H9 (cell line): ENCODE measurements around the gene CTNNA3. TPM values are rescaled to one million over a fixed set of nuclear protein-coding genes. Genes with fewer than 3 reads are reported as not detected.

Experiments used
- DNase-seq: peaks from one replicate; pipeline ENCODE4 v3.0.0-alpha.2; 2017
- H2AFZ ChIP-seq: one replicate; pipeline ENCODE4 v1.6.1; 2013; ENCODE audit warnings: mild to moderate bottlenecking, low read length, control low read depth, moderate library complexity
- H2AK5ac ChIP-seq: 2 replicates; pipeline ENCODE4 v1.6.1; 2013; ENCODE audit warnings: low read length, control low read depth, mixed read lengths; ENCODE audit not compliant: insufficient read length
- H2BK120ac ChIP-seq: one replicate; pipeline ENCODE4 v1.6.1; 2013; ENCODE audit warnings: low read depth, mild to moderate bottlenecking, low read length, control low read depth, inconsistent platforms; ENCODE audit not compliant: poor library complexity, severe bottlenecking
- H2BK12ac ChIP-seq: 2 replicates; pipeline ENCODE4 v1.6.1; 2013; ENCODE audit warnings: low read length, control low read depth, mixed read lengths, low read depth; ENCODE audit not compliant: insufficient read length
- H2BK15ac ChIP-seq: 2 replicates; pipeline ENCODE4 v1.6.1; 2013; ENCODE audit warnings: low read depth, low read length, control low read depth
- H2BK20ac ChIP-seq: one replicate; pipeline ENCODE4 v1.6.1; 2013; ENCODE audit warnings: low read depth, mild to moderate bottlenecking, low read length, control low read depth, inconsistent platforms; ENCODE audit not compliant: poor library complexity, severe bottlenecking
- H2BK5ac ChIP-seq: 2 replicates; pipeline ENCODE4 v1.6.1; 2013; ENCODE audit warnings: low read length, control low read depth, mixed read lengths; ENCODE audit not compliant: insufficient read length
- H3K14ac ChIP-seq: 2 replicates; pipeline ENCODE4 v1.6.1; 2013; ENCODE audit warnings: low read length, control low read depth; ENCODE audit not compliant: insufficient read depth
- H3K18ac ChIP-seq: 2 replicates; pipeline ENCODE4 v1.6.1; 2013; ENCODE audit warnings: low read depth, mild to moderate bottlenecking, mixed read lengths, low read length, control low read depth; ENCODE audit not compliant: insufficient read length
- H3K23ac ChIP-seq: 2 replicates; pipeline ENCODE4 v1.6.1; 2013; ENCODE audit warnings: low read length, control low read depth, mixed read lengths, low read depth; ENCODE audit not compliant: insufficient read length
- H3K23me2 ChIP-seq: 2 replicates; pipeline ENCODE4 v1.6.1; 2013; ENCODE audit warnings: low read depth, mild to moderate bottlenecking, mixed read lengths, low read length, control low read depth; ENCODE audit not compliant: insufficient read length, poor library complexity, severe bottlenecking
- H3K27ac ChIP-seq: 2 replicates; pipeline ENCODE4 v1.5.1; 2013; ENCODE audit warnings: low read length, control low read depth, mixed read lengths, low read depth; ENCODE audit not compliant: insufficient read length
- H3K27me3 ChIP-seq: 2 replicates; pipeline ENCODE4 v1.6.1; 2013; ENCODE audit warnings: low read length, control low read depth, inconsistent platforms; ENCODE audit not compliant: insufficient read depth
- H3K4ac ChIP-seq: 2 replicates; pipeline ENCODE4 v1.6.1; 2013; ENCODE audit warnings: low read depth, mild to moderate bottlenecking, control low read depth, inconsistent platforms, low read length, moderate library complexity
- H3K4me1 ChIP-seq: 2 replicates; pipeline ENCODE4 v1.6.1; 2013; ENCODE audit warnings: low read length, control low read depth, inconsistent platforms; ENCODE audit not compliant: insufficient read depth
- H3K4me2 ChIP-seq: 2 replicates; pipeline ENCODE4 v1.6.1; 2013; ENCODE audit warnings: low read length, control low read depth, mixed read lengths; ENCODE audit not compliant: insufficient read length, insufficient read depth
- H3K56ac ChIP-seq: 2 replicates; pipeline ENCODE4 v1.6.1; 2013; ENCODE audit warnings: low read depth, mild to moderate bottlenecking, mixed read lengths, low read length, control low read depth; ENCODE audit not compliant: insufficient read length
- H3K79me1 ChIP-seq: 2 replicates; pipeline ENCODE4 v1.6.1; 2013; ENCODE audit warnings: low read depth, mild to moderate bottlenecking, moderate library complexity, low read length, control low read depth, inconsistent platforms; ENCODE audit not compliant: insufficient read depth, poor library complexity, severe bottlenecking
- H3K79me2 ChIP-seq: 2 replicates; pipeline ENCODE4 v1.6.1; 2013; ENCODE audit warnings: low read length, control low read depth, inconsistent platforms; ENCODE audit not compliant: insufficient read depth
- H3K9ac ChIP-seq: 2 replicates; pipeline ENCODE4 v1.6.1; 2013; ENCODE audit warnings: low read length, control low read depth, mixed read lengths; ENCODE audit not compliant: insufficient read length; ENCODE audit errors: extremely low read depth
- H3K9me3 ChIP-seq: one replicate; pipeline ENCODE4 v1.6.1; 2013; ENCODE audit warnings: low read depth, low read length, inconsistent platforms; ENCODE audit not compliant: control insufficient read depth
- H3T11ph ChIP-seq: one replicate; pipeline ENCODE4 v1.6.1; 2013; ENCODE audit warnings: mild to moderate bottlenecking, low read length, control low read depth, inconsistent platforms
- H4K20me1 ChIP-seq: one replicate; pipeline ENCODE4 v1.6.1; 2013; ENCODE audit not compliant: control insufficient read depth, insufficient read length, insufficient read depth
- H4K5ac ChIP-seq: 2 replicates; pipeline ENCODE4 v1.6.1; 2013; ENCODE audit warnings: low read depth, mild to moderate bottlenecking, mixed read lengths, low read length, control low read depth; ENCODE audit not compliant: insufficient read length
- H4K8ac ChIP-seq: replicated peaks from 2 replicates; pipeline ENCODE4 v1.6.1; 2013; ENCODE audit warnings: low read length, control low read depth, mixed read lengths, low read depth; ENCODE audit not compliant: insufficient read length
- H4K91ac ChIP-seq: 2 replicates; pipeline ENCODE4 v1.6.1; 2013; ENCODE audit warnings: low read depth, mild to moderate bottlenecking, moderate library complexity, mixed read lengths, low read length, control low read depth; ENCODE audit not compliant: insufficient read length
- H3K27ac Mint-ChIP-seq, 3 experiments: 2 replicates in 2 of 3; 3 replicates in 1 of 3; pipeline ENCODE4 v1.8.0; 2020 to 2021; ENCODE audit warnings: mixed read lengths in 3 of 3, mild to moderate bottlenecking in 1 of 3, moderate library complexity in 1 of 3
- H3K27me3 Mint-ChIP-seq: 2 replicates; pipeline ENCODE4 v1.8.0; 2021; ENCODE audit warnings: low read depth, mild to moderate bottlenecking, moderate library complexity, mixed read lengths
- H3K36me3 Mint-ChIP-seq, 3 experiments: 2 replicates in 2 of 3; 3 replicates in 1 of 3; pipeline ENCODE4 v1.8.0; 2020 to 2021; ENCODE audit warnings: low read depth in 3 of 3, mixed read lengths in 3 of 3; ENCODE audit not compliant: insufficient read depth in 1 of 3
- H3K4me1 Mint-ChIP-seq, 2 experiments: 2 replicates each; pipeline ENCODE4 v1.8.0; 2020; ENCODE audit warnings: mixed read lengths in 2 of 2
- H3K4me3 Mint-ChIP-seq, 2 experiments: 2 replicates in 1 of 2; 3 replicates in 1 of 2; pipeline ENCODE4 v1.8.0; 2020 to 2021; ENCODE audit warnings: mild to moderate bottlenecking in 2 of 2, mixed read lengths in 2 of 2, moderate library complexity in 1 of 2
- H3K9me3 Mint-ChIP-seq, 2 experiments: 2 replicates in 1 of 2; 3 replicates in 1 of 2; pipeline ENCODE4 v1.8.0; 2020; ENCODE audit warnings: mild to moderate bottlenecking in 2 of 2, mixed read lengths in 2 of 2, moderate library complexity in 1 of 2
- total RNA-seq: library from RNA; stranded (reverse); gene quantifications from 2 replicates; pipeline ENCODE4 v1.2.1, GENCODE V29; 2021
- TF ChIP-seq, protein P1 (sequence below): fragments of 200-600 bp; sonication (generic); conservative IDR thresholded peaks from 3 replicates; pipeline ENCODE4 v1.8.0; 2021; ENCODE audit warnings: antibody characterized with exemption, mild to moderate bottlenecking

Gene CTNNA3
- total RNA-seq, 1 experiment from 2014 or later = 3.3 TPM

DNA sequence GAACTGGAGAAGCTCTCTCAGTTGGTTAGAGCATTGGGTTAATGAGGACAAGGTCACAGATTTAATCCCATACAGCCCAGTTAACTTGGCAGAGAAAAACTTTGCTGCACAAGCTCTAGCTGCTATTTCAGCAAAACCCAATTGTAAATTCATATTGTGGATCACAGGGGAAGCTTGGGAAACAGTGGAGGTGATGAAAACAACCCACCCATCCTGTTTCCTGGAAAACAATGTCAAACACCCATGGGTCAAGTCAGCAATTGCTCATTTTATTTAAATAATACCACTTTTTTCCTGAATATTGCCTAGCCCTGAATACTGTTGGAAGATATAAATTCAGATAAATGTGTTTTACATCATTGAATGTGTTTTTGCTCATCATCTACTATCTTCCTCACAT, 1670.8 kb downstream of the CTNNA3 start:
- Histone ChIP-seq H2BK15ac (no peak overlapping the region), H2AFZ (no peak overlapping the region), H2BK120ac (no peak overlapping the region), H3K23ac (no peak overlapping the region), H3K4me1 (no peaks in the 10 kb centered on the region), H3K79me1 (no peaks in the 10 kb centered on the region), H3K4me2 (no peak overlapping the region), H3K23me2 (no peaks in the 10 kb centered on the region), H4K8ac (no peak overlapping the region), H4K20me1 (no peaks in the 10 kb centered on the region), H2BK5ac (no peak overlapping the region), H2BK20ac (no peak overlapping the region), H3T11ph (no peak overlapping the region), H2AK5ac (no peak overlapping the region), H3K9ac (no peak overlapping the region), H3K56ac (no peak overlapping the region), H4K91ac (no peak overlapping the region), H2BK12ac (no peak overlapping the region), H3K4ac (no peak overlapping the region), H3K79me2 (no peaks in the 10 kb centered on the region), H3K14ac (no peak overlapping the region), H3K18ac (no peak overlapping the region), H4K5ac (no peak overlapping the region), H3K27ac (no peak overlapping the region), H3K27me3 (no peaks in the 10 kb centered on the region), H3K9me3 (no peaks in the 10 kb centered on the region)
- no peak overlapping the region for H3K27ac Mint-ChIP-seq
- no peak for DNase-seq
- TF ChIP-seq, protein P1, sequence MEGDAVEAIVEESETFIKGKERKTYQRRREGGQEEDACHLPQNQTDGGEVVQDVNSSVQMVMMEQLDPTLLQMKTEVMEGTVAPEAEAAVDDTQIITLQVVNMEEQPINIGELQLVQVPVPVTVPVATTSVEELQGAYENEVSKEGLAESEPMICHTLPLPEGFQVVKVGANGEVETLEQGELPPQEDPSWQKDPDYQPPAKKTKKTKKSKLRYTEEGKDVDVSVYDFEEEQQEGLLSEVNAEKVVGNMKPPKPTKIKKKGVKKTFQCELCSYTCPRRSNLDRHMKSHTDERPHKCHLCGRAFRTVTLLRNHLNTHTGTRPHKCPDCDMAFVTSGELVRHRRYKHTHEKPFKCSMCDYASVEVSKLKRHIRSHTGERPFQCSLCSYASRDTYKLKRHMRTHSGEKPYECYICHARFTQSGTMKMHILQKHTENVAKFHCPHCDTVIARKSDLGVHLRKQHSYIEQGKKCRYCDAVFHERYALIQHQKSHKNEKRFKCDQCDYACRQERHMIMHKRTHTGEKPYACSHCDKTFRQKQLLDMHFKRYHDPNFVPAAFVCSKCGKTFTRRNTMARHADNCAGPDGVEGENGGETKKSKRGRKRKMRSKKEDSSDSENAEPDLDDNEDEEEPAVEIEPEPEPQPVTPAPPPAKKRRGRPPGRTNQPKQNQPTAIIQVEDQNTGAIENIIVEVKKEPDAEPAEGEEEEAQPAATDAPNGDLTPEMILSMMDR = no peak
- no peak overlapping the region for H3K4me3 Mint-ChIP-seq
- no peaks in the 10 kb centered on the region for H3K9me3 Mint-ChIP-seq
- H3K27me3 Mint-ChIP-seq = no peaks in the 10 kb centered on the region
- H3K4me1 Mint-ChIP-seq = no peaks in the 10 kb centered on the region
- no peaks in the 10 kb centered on the region for H3K36me3 Mint-ChIP-seq
